Measurements from ENCODE around the gene PTPRA. TPM values are rescaled to one million over a fixed set of nuclear protein-coding genes. Genes with fewer than 3 reads are reported as not detected.

Gene PTPRA
- total and polyA plus RNA-seq, 2 donors (not counting 3 experiments of a cell fraction or from before 2014, with no cell fraction given) = 43.2 to 53.4 TPM

GRCh38 chr20:3070725-3071124 is 197.4 kb downstream of the PTPRA start:
- Histone ChIP-seq H3K27ac (ENCODE audit: insufficient read depth, low read depth, low read length) (no peak overlapping the region), H3K4me2 (ENCODE audit: insufficient read depth, low read length) (no peak overlapping the region), H3K36me3 (ENCODE audit: control insufficient read depth in 2 of 2, extremely low read depth in 1 of 2, insufficient read depth in 2 of 2, low read length in 2 of 2) (no peaks in the 10 kb centered on the region), H3K27me3 (ENCODE audit: control insufficient read depth in 2 of 2, insufficient read depth in 2 of 2, low read length in 2 of 2) (peaks cover 1 to 4% of the 10 kb centered on the region in 2 experiments), H4K20me1 (replicated peaks; ENCODE audit: control insufficient read depth, extremely low read depth, insufficient read depth, low read length) (no peaks in the 10 kb centered on the region), H2AFZ (ENCODE audit: low read depth, low read length) (no peak overlapping the region), H3K4me1 (ENCODE audit: control insufficient read depth, extremely low read depth, insufficient read depth, low read length) (no peaks in the 10 kb centered on the region), H3K9me1 (replicated peaks; ENCODE audit: control insufficient read depth, extremely low read depth, insufficient read depth, low read length) (no peaks in the 10 kb centered on the region), H3K9me3 (replicated peaks; ENCODE audit: control insufficient read depth, insufficient read depth, low read length) (no peaks in the 10 kb centered on the region), H3K9ac (replicated peaks; ENCODE audit: extremely low read depth, insufficient read depth, low read length) (no peak overlapping the region), H3K79me2 (ENCODE audit: control insufficient read depth, insufficient read depth, low read length) (no peaks in the 10 kb centered on the region), H3K4me3 (replicated peaks in 1 of 3; ENCODE audit: insufficient read depth in 1 of 3, low read depth in 1 of 3, low read length in 3 of 3) (no peak overlapping the region)
- FAIRE-seq = no peak
- no TSS peak for BruUV-seq (replicated peaks)
- ChIA-PET POLR2A (no interaction called here), CTCF (no interaction called here)
- no peak for DNase-seq (ENCODE audit: low read depth, low spot score)
- dilution Hi-C loops (cut with MboI; ENCODE audit: extremely low pct_ligation_motif_present, low sequenced_read_pairs) = no loop called here
- TF ChIP-seq JUN (IDR thresholded peaks at IDR 0.05; ENCODE audit: borderline replicate concordance, insufficient read depth, insufficient read length, low read depth) = no peak
- TF ChIP-seq EZH2 (IDR thresholded peaks at IDR 0.05; ENCODE audit: borderline replicate concordance, low read depth, low read length, severe bottlenecking) = no peak
- no peak for TF ChIP-seq POLR2AphosphoS5 (IDR thresholded peaks at IDR 0.05; ENCODE audit: insufficient read depth, low read depth, low read length)
- TF ChIP-seq, protein P1, sequence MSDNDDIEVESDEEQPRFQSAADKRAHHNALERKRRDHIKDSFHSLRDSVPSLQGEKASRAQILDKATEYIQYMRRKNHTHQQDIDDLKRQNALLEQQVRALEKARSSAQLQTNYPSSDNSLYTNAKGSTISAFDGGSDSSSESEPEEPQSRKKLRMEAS (IDR thresholded peaks at IDR 0.05; ENCODE audit: insufficient read depth, insufficient read length) = no peak
- no peak for TF ChIP-seq FOS (IDR thresholded peaks at IDR 0.05; ENCODE audit: borderline replicate concordance, insufficient read depth, low read length)
- TF ChIP-seq GATA2 (IDR thresholded peaks at IDR 0.05; ENCODE audit: insufficient read depth, insufficient read length, low read depth, low read length) = no peak
- no peak for TF ChIP-seq POLR2A (IDR thresholded peaks at IDR 0.05; ENCODE audit: low read depth, low read length)
- no peak for TF ChIP-seq CTCF (IDR thresholded peaks at IDR 0.05; ENCODE audit: extremely low read depth in 1 of 2, insufficient read depth in 1 of 2, low read depth in 1 of 2, low read length in 2 of 2)
- TF ChIP-seq MYC (IDR thresholded peaks at IDR 0.05; ENCODE audit: low read depth, low read length) = no peak
- intact Hi-C loops (cut with micrococcal nuclease) = no loop called here

Data from endothelial cell of umbilical vein (primary cell).